AG08395 (cell line): ENCODE data around the gene FNIP2.
"Not testable (repeated sequence)": the region's sequence is repeated elsewhere in the genome, so short reads cannot be mapped to it uniquely, and the experiment has no call there.

Source experiments
- DNase-seq: peaks from one replicate; pipeline ENCODE4 v3.0.0; 2012; ENCODE audit warnings: mixed read lengths, low spot score

The FNIP2 gene

DNA sequence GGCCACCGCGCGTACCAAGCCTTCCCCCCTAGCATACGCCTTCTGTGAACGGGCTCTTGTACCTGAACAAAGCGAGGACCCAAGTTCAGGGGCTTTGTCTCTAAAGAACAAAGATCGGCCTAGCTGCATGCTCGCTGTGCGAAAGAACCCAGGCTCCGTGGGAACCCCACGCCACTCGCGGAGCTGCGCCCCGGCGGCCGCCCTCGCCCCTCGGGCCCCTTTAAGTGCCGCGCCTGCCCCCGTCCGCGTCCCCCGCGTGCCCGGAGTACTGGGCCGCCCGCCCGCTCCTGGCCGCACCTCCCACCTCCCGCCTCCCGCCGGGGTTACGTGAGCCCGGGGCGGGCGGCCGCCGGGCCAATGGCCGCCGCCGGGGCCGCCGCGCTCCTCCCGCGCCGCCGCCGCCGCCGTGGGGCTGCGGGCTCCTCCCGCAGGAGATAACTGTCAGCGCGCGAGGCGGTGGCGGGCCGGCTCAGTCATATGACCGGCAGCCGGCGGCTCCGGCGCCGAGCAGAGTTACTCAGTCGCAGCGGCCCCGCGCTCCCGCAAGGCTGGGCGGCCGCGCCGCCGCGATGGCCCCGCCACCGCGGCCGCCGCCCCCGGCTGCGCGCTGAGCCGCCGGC is at the start of gene FNIP2:
FNIP2 (plus strand) TSS at position 472 of the 620 bp plus-strand sequence. CDS start 187 bp downstream, outside the sequence.
- DNase-seq = peak; percentile 93

DNA sequence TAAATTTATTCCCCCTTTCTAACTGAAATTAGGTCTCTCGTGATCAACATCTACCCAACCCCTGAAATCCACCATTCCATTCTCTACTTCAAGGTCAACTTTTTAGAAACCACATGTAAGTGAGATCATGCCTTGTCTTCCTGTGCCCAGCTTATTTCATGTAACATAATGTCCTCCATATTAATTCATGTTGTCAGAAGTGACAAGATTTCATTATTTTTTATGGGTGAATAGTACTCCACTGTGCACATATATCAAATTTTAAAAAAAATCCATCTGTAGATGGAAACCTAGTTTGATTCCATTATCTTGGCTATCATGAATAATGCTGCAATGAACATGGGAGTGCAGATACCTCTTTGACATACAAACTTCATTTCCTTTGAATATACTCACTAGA is 47.1 kb upstream of the FNIP2 start:
- DNase-seq = no peak

DNA sequence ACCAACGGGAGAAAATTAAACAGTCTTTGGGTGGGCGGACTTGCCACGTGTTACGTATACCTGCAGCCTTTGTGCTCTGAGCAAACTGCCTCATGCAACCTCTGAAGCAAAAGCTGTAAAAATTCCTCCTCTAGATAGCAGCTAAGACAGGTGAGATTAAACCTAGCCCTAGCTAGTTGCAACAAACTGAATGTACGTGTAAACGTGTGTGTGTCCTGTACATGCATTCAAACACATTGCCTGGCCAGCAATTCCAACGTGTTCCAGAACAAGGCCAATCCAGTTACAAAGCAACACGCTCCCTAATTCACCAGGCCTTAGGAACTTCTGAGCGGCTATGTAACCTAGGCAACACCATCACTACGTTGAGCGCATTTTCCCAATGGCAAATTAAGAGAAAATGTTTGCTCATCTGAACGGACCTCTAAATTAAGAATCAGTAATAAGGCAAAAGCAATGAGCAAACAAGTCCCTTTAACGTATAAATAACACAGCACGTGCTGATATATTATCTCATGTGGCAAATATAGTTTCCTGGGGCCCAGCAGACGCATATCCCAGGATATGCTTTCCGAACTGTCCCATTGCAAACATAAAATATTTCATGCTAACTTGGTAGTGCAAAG is 46.4 kb upstream of the FNIP2 start:
- DNase-seq = peak; percentile 51

DNA sequence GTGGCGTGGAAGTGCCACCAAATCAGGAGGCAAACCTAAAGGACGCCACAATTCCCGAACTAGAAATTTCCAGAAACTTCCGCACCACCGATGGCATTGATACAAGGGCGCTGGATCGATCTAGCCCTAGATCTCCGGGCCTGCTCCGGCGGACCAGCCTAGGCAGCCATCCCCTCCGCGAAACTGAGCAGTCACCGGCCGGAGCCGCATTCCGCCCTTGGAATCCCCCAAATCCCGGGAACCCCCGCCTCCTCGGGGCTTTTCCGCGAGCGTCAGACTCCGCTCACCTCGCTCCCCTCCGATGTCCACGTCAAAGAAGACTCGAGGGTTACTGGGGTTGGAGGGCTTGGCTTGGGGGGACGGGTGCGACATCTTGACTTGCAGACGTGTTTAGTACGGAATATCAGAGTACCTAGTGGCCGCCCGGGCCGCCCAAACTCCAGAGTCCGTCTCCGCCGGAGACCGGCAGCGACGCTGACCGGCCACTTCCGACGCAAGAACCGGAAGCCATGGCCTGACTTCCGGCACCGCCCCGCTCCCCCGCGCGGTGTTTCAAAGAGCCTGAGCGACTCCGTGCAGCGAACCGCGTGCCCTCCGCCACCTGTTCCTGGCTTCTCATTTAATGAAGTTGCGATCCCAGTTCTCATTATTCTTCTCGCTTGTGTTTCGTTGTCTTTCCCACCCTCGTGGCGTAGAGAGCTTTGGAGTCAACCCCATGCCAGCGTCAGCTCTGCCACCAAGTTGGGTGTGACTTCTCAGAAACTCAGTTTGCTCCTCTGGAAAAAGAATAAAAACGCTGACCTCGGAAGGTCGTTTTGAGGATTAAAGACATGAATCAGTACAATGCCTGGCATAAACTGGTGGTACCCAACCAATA is 45.7 kb upstream of the FNIP2 start, which contains the start of gene PPID:
PPID (minus strand) TSS at position 480 of the 877 bp plus-strand sequence; CDS start at position 372, 108 bp downstream.
- DNase-seq = peak; percentile 88

DNA sequence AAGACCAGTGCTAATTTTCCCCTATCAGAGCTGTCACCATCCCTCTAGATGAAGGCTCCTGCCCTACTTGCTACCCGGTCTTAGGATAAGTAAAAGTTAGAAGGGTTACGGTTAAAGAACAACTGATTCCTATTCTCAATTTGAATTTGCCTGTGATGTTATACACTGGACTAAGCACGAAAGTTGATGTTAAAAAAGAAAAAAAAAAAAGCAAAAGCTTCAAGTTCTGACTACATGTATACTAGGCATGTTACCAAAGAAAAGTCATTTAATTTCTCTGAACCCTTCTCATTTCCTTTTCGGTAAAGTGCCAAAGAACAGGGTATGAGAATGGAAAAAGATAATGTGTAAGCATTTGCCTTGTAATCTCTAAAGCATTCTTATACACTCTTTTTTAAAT is 44.2 kb upstream of the FNIP2 start:
- no peak for DNase-seq

DNA sequence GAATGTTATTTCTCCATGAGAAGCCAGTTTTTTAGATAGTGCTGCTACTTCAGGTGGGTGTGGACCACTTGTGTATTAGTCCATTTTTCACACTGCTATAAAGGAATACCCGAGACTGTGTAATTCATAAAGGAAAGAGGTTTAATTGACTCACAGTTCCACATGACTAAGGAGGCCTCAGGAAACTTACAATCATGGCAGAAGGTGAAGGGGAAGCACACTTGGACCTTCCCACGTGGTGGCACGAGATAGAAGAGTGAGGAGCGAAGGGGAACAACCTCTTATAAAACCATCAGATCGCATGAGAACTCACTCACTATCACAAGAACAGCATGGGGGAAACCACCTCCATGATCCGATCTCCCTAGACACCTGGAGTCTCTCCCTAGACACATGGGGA is 42.2 kb upstream of the FNIP2 start:
- DNase-seq = no peak

DNA sequence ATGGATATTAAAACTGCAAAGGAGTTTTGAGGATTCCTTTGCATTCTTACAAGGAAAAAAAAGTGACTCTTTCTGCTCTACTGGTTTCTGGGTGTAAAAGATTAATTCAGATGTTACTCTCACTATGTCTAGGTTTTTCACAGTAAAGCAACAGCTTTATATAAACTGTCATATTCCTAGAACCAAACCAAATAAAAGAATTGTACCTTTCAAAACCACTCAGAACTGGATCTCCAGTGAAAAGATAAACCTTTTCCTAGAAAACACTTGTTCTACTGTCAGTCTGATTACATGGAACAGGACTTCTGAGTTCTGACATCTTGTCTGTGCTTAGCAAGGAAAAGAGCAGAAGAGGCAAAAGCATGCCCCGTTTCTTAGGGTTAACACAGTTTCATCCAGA is 40.6 kb upstream of the FNIP2 start:
- no peak for DNase-seq

DNA sequence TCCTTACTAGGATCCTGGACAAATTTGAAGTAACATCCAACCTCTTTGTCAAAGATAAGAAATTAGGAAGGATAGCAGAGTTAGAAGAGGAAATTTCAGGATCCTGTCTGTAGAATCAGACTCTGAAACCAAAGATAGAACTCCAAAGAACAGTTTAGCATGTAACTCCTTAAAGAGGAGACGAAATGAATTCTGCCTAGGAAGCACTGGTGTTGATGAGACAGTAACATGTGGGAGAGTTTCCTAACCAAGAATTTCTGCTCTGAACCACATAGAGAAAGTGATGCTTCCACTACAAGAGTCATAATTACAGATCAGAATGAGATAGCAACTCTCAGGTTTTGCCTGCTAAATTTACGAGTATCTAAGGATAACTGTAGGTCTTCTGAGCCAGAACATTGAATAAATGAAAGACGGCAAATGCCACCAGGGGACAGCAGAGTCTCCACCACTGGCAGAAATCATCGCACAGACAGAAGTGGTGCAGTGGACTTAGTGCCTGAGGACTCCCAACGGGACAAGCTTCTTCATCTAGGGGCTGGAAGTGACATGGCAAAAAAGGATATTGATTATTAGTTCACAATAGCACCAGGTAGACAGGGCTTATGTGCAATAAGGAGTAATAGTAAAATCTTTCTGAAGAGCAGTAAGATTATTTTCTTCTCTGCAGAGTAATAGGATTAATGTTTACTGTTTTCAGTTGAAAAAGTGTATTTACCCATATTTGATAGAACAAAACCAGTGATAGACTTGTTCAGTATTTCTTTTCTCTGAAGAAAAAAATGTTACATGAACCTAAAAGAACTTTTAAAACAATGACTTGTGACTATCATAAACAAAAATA is 38.9 kb upstream of the FNIP2 start:
- peak; percentile 83 for DNase-seq

DNA sequence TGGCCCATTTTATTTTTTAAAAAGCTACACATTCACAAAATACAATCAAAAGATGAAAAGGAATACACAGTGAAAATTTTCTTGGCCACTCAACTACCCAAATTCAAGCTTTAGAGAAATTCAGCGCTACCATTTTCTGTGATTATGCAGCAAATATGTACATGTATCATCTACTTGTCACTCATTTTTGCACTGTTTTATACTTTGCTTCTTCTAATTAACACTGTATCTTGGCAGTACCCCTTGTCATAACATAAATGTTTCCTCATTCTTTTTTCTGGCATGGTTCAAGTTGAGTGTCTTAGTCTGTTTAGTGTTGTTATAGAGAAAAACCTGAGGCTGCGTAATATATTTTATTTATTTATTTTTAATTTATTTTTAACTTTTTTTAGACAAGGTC is 30.0 kb upstream of the FNIP2 start:
- no peak for DNase-seq

DNA sequence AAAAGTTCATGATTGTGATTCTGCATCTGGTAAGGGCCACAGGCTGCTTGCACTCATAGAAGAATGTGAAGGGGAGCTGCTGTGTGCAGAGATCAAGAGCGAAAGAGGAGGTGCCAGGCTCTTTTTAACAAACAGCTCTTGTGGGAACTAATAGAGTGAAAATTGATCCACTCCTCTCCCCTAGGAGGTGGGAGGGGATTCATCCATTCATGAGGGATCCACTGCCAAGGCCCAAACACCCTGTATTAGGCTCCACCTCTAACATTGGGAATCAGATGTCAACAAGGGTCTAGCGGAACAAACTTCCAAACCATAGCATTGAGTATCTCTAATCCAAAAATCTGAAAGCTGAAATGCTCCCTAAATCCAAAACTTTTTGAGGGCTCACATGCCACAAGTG is 29.2 kb upstream of the FNIP2 start:
- DNase-seq = no peak

DNA sequence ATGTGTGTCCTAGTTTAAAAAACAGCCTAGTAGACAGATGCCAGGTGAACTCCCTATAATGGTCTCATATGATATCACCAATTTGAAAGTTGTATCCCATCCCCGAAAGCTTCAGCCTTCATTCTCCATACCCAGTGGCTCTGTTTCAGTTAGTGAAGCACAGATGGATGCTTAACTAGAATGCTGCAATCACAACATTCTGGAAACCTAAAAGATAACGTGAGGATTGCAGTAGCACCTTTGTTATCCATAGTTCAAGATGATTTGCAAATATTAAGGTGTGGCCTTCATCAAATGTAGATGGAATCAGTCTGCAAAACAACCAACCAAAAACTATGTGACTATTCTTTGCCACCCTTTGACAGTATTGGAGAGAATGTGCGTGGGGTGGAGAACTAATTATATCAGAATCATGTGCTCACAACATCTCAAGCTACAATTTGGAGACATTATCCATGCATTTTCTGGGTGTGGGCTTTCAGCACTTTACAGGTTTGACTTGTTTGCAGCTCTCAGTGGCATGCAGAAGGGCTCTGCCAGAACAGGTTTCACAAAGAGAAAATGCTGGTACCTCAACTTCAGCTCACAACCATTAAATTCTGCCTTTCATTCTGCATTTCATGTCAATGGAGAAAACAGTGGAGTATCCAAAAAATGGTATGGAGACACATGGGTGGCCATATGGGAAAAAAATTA is 27.4 kb upstream of the FNIP2 start:
- DNase-seq = no peak

DNA sequence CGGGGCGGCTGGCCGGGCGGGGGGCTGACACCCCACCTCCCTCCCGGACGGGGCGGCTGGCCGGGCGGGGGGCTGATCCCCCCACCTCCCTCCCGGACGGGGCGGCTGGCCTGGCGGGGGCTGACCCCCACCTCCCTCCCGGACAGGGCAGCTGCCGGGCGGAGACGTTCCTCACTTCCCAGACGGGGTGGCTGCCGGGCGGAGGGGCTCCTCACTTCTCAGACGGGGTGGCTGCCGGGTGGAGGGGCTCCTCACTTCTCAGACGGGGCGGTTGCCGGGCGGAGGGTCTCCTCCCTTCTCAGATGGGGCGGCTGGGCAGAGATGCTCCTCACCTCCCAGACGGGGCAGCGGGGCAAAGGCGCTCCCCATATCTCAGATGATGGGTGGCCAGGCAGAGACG is 22.3 kb upstream of the FNIP2 start:
- DNase-seq = not testable (repeated sequence)

DNA sequence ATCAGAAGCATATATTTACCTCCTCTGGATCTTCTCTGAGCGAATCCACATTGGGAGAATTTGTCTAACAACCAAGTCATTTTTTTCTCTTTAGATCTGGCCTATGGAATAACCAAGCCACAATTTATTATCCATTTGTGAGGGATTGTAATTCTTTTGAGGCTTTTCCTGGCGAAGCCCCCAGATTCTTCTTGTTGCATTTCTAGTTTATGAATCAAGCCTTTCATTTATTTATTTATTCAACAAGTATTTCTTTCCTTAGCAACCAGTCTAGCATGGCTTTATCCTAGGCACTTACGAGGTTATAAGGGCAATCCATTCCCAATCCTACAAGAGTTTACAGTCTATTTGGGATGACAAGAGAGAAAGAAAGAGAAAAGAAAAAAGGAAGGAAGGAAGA is 18.4 kb upstream of the FNIP2 start:
- DNase-seq = peak; percentile 82

DNA sequence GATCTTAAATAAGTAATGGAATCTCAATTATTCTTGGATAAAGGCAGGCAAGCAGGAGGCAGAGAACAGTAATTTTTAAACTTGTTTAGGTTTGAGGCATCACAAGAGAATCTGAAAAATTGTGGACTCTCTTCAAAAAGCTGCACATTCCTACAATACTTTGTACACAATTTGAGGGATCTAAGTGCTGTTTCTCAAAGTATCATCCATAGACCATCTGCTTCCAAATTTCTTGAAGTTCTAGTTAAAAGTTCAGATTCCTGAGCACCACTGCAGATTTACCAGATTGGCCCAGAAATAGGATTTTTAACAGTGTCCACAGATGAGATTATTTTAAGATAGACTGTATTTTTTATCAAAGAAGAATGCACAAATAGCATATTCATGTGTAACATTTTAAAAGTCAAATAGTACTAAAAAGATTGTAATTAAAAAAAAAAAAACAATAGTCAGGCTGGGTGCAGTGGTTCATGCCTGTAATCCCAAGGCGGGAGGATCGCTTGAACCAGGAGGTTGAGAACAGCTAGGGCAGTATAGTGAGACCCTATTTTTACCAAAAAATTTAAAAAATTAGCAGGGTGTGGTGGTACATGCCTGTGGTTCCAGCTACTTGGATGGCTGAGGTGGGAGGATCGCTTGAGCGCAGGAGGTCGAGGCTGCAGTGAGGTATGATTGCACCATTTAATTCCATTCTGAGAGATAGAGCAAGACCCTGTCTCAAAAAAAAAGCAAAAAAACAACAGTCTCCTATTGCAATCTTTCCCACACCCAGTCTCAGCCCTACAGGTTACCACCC is 14.2 kb upstream of the FNIP2 start:
- peak; percentile 50 for DNase-seq

DNA sequence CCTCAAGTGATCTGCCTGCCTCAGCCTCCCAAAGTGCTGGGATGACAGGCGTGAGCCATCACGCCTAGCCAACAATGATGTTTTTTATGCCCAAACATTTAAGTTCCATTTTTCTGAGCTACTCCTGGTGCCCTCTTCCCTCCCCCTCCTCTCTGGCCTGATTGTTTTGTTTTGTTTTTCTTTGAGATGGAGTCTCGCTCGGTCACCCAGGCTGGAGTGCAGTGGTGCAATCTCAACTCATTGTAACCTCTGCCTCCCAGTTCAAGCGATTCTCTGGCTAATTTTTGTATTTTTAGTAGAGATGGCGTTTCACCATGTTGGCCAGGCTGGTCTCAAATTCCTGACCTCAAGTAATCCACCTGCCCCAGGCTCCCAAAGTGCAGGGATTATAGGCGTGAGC is 13.0 kb upstream of the FNIP2 start:
- DNase-seq = not testable (repeated sequence)

DNA sequence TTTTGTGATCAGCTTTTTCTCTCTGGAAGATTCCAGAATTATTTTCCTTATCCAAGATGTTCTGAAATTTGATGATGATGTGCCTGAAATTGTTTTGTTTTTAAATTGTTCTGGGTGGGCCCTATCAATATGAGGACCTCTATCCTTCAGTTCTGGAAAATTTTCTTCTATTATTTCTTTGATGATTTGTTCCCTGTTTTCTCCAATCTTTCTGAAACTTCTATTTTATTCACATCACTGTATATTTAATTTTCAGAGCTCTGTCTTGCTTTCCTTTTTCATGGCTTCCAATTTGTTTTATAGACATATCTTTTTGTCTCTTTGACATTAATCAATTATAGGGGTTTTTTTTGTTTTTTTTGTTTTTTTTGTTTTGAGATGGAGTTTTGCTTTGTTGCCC is 12.2 kb upstream of the FNIP2 start:
- no peak for DNase-seq

DNA sequence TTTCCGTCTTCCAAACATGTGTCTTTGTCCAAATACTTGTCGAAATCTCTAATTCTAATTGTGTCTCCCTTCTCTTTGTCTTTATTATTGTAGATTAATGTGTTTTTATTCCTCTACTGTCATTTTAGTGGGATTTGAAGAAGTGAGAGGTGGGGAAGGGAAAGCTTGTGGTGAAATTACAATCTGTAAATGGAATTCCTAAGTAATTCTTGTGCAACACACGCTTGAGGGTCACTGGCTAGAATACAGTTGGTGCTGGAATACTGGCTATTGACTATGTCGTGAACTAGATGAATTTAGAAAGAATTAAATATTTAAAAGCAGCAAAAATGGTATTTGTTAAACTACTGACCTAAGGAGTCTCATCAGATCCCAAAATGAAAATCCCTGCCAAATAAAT is 10.7 kb upstream of the FNIP2 start:
- peak; percentile 48 for DNase-seq

DNA sequence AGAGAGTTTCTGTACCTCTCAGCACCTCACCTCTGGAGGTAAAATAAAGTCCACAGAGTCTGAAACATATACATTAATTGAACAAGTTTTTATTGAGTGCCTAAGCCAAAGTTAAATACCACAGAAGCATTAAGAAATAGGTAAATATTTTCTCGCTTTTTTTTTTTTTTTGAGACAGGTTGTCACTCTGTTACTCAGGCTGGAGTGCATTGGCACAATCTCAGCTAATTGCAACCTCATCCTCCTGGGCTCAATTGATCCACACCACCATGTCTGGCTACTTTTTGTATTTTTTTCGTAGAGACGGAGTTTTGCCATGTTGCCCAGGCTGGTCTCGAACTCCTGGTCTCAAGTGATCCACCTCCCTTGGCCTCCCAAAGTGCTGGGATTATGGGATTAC is 10.1 kb upstream of the FNIP2 start:
- no peak for DNase-seq

DNA sequence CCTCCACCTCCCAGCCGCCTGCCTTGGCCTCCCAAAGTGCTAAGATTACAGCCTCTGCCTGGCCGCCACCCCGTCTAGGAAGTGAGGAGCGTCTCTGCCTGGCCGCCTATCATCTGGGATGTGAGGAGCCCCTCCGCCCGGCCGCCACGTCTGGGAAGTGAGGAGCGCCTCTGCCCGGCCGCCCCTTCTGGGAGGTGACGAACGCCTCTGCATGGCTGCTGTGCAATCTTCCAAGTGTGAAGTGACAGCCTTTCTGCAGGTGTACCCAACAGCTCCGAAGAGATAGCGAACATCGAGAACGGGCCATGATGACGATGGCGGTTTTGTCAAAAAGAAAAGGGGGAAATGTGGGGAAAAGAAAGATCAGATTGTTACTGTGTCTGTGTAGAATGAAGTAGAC is 9.3 kb upstream of the FNIP2 start:
- DNase-seq = not testable (repeated sequence)

DNA sequence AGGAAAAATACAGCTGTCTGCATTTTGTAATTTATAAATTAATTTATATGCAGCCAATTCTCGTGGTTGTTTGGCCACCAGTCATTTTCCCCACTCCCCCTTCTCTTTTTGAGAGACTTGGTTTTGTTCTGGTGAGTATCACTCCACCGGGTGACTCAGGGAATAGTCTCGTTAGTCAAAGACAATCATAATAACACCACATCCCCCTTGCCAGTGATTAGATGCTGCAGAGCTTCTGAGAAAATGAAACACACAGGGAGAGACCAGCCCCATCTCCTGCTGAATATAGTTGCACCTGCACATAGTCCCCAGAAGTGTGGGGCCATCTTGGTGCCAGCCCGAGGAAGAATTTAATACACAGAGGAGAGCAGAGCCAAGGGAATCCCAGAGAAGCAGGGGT is 8.0 kb upstream of the FNIP2 start:
- no peak for DNase-seq

DNA sequence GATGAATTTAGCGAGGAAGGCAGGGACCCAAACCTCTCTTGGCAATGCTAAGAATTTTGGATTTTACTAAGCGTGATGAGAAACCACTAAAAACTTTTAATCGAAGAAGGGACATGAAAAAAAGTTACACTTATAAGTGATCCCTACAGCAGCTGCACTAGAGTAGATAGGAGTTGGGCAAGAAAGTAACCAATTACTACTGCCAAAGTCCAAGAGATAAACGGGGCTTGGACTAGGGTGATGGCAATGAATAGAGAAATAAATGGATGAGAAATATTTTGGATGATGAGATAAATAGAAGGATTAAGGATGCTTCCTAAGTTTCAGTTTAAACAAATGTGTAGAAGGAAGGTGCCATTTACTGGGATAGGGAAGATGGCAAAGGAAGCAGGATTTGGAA is 6.3 kb upstream of the FNIP2 start:
- no peak for DNase-seq
